H1 (cell line): Measurements from ENCODE around the gene HAO1.

Experiments used
- CHD2 ChIP-seq: IDR thresholded peaks from 2 replicates; pipeline ENCODE4 v1.6.1; 2012; ENCODE audit warnings: low read length, improper control_type of control experiment
- CTCF ChIP-seq, 3 experiments: IDR thresholded peaks; 1 replicate in 2 of 3; 2 replicates in 1 of 3; pipeline versions ENCODE4 v1.5.1 to v1.6.1; 2011; ENCODE audit warnings: low read length in 3 of 3, mild to moderate bottlenecking in 3 of 3, inconsistent platforms in 2 of 3, low read depth in 1 of 3, moderate library complexity in 1 of 3; ENCODE audit not compliant: insufficient read depth in 1 of 3; ENCODE audit errors: control extremely low read depth in 1 of 3
- HDAC6 ChIP-seq: IDR thresholded peaks from one replicate; pipeline ENCODE4 v1.7.1; 2012; ENCODE audit warnings: low read depth, mild to moderate bottlenecking, inconsistent platforms, low read length, moderate library complexity
- JUND ChIP-seq: IDR thresholded peaks from 2 replicates; pipeline ENCODE4 v1.6.1; 2011; ENCODE audit warnings: mild to moderate bottlenecking, improper control_type of control experiment, low read length
- SAP30 ChIP-seq: fragments of 300-600 bp; sonication (generic); IDR thresholded peaks from 2 replicates; pipeline ENCODE4 v1.7.1; 2012; ENCODE audit warnings: low read length, moderate library complexity, mild to moderate bottlenecking, inconsistent platforms; ENCODE audit not compliant: insufficient read depth, insufficient replicate concordance
- SIN3A ChIP-seq, 2 experiments: IDR thresholded peaks in 1 of 2; conservative IDR thresholded peaks in 1 of 2; 2 replicates each; pipeline ENCODE4 v1.6.1; 2011 to 2012; ENCODE audit warnings: low read length in 2 of 2, improper control_type of control experiment in 1 of 2, low read depth in 1 of 2, mild to moderate bottlenecking in 1 of 2
- TBP ChIP-seq: IDR thresholded peaks from 2 replicates; pipeline ENCODE4 v1.6.1; 2011; ENCODE audit warnings: low read depth, low read length, improper control_type of control experiment
- ZNF274 ChIP-seq: IDR thresholded peaks from 2 replicates; pipeline ENCODE4 v1.7.0; 2012; ENCODE audit warnings: low read length, borderline replicate concordance; ENCODE audit errors: extremely low read depth

GRCh38 chr20:7849675-7850074 is 90.6 kb downstream of the HAO1 start:
- no peak for TF ChIP-seq CTCF (IDR thresholded peaks at IDR 0.05; ENCODE audit: control extremely low read depth in 1 of 3, insufficient read depth in 1 of 3, low read depth in 1 of 3, low read length in 3 of 3)
- no peak for TF ChIP-seq TBP
- no peak for TF ChIP-seq CHD2
- TF ChIP-seq SAP30: no peak
- no peak for TF ChIP-seq SIN3A (conservative IDR thresholded peaks at IDR 0.05 in 1 of 2, IDR thresholded peaks at IDR 0.05 in 1 of 2; ENCODE audit: low read depth in 1 of 2, low read length in 2 of 2)
- TF ChIP-seq ZNF274: no peak
- TF ChIP-seq HDAC6: no peak
- TF ChIP-seq JUND: no peak
